Hepatocyte (in vitro differentiated cells): ENCODE measurements around the gene ASAP2. TPM values are rescaled to one million over a fixed set of nuclear protein-coding genes. Genes with fewer than 3 reads are reported as not detected.

Experiments used
- DNase-seq: peaks from one replicate; pipeline ENCODE4 v3.0.0-alpha.2; 2016; ENCODE audit warnings: low spot score
- H2AFZ ChIP-seq: fragments of 200-600 bp; sonication (generic); 2 replicates; pipeline ENCODE4 v1.6.0; 2016; ENCODE audit warnings: antibody characterized with exemption, mild to moderate bottlenecking
- H3K27ac ChIP-seq: fragments of 200-600 bp; sonication (generic); 2 replicates; pipeline ENCODE4 v1.5.1; 2016; ENCODE audit warnings: mild to moderate bottlenecking
- H3K27me3 ChIP-seq: fragments of 200-600 bp; sonication (generic); 2 replicates; pipeline ENCODE4 v1.6.1; 2016
- H3K36me3 ChIP-seq: fragments of 200-600 bp; sonication (generic); replicated peaks from 2 replicates; pipeline ENCODE4 v1.5.1; 2016; ENCODE audit warnings: low read depth; ENCODE audit not compliant: insufficient read depth
- H3K4me1 ChIP-seq: fragments of 200-600 bp; sonication (generic); 2 replicates; pipeline ENCODE4 v1.5.1; 2016; ENCODE audit warnings: mild to moderate bottlenecking, moderate library complexity; ENCODE audit not compliant: insufficient read depth
- H3K4me2 ChIP-seq: fragments of 200-600 bp; sonication (generic); 2 replicates; pipeline ENCODE4 v1.6.0; 2016
- H3K4me3 ChIP-seq: fragments of 200-600 bp; sonication (generic); 2 replicates; pipeline ENCODE4 v1.5.1; 2016; ENCODE audit warnings: mild to moderate bottlenecking
- H3K79me2 ChIP-seq: fragments of 200-600 bp; sonication (generic); 2 replicates; pipeline ENCODE4 v1.6.0; 2017; ENCODE audit warnings: mild to moderate bottlenecking
- H3K9me2 ChIP-seq: fragments of 200-600 bp; sonication (generic); replicated peaks from 2 replicates; pipeline ENCODE4 v1.6.0; 2017; ENCODE audit warnings: mild to moderate bottlenecking; ENCODE audit not compliant: insufficient read depth
- H3K9me3 ChIP-seq: fragments of 200-600 bp; sonication (generic); 2 replicates; pipeline ENCODE4 v1.5.1; 2016; ENCODE audit warnings: low read depth, mild to moderate bottlenecking
- H4K20me1 ChIP-seq: fragments of 200-600 bp; sonication (generic); 2 replicates; pipeline ENCODE4 v1.6.0; 2016; ENCODE audit warnings: mild to moderate bottlenecking; ENCODE audit not compliant: insufficient read depth, poor library complexity, severe bottlenecking
- EZH2 ChIP-seq: fragments of 200-600 bp; sonication (generic); IDR thresholded peaks from 2 replicates; pipeline ENCODE4 v1.6.1; 2016; ENCODE audit warnings: antibody characterized with exemption, mild to moderate bottlenecking, borderline replicate concordance
- EZH2phosphoT487 ChIP-seq: fragments of 200-600 bp; sonication (generic); IDR thresholded peaks from one replicate; pipeline ENCODE4 v1.6.1; 2018; ENCODE audit warnings: antibody characterized with exemption, mild to moderate bottlenecking, low read depth, moderate library complexity; ENCODE audit not compliant: unreplicated experiment, severe bottlenecking
- WGBS: methylation state at CpG from one replicate; pipeline ENCODE4 v1.1.6; 2016; ENCODE audit warnings: low lambda C conversion rate; ENCODE audit errors: missing lambda C conversion rate; 5-methylcytosine and 5-hydroxymethylcytosine counted together
- polyA plus RNA-seq: library from polyadenylated mRNA; unstranded; fragments of >200 nt; fragmentation: Nextera tagmentation; extraction: Ambion mirVana; gene quantifications from 2 replicates; pipeline ENCODE4 v1.2.1, GENCODE V29; 2016
- total RNA-seq: library from RNA; depleted of rRNA; stranded (reverse); fragments of >200 nt; gene quantifications from 2 replicates; pipeline ENCODE4 v1.2.3, GENCODE V29; 2014
- TF ChIP-seq, protein P1 (sequence below): fragments of 200-600 bp; sonication (generic); IDR thresholded peaks from 2 replicates; pipeline ENCODE4 v1.5.1; 2016; ENCODE audit warnings: antibody characterized with exemption, mild to moderate bottlenecking; ENCODE audit not compliant: poor library complexity

The ASAP2 gene
- total and polyA plus RNA-seq, 2 experiments from 2014 or later: 13.7 to 21.3 TPM

DNA sequence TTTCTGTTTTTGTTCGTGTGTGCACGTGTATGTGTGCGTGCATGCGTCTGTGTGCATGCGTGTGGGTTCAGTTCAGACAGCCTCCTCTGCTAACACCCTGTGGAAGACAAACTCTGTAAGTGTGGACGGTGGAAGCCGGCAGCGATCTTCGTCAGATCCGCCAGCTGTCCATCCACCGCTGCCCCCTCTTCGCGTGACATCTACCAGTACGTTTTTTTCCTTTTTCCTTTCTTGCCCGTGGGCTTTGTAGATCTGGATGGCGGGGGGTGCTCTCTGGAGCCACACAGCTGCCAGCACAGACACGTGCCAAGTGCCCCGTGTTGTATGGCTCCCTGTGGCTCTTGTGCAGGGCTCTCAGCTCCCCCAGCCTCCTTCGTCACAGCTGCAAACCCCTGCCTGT is 184.4 kb downstream of the ASAP2 start:
- H3K36me3 ChIP-seq: no peaks in the 10 kb centered on the region

DNA sequence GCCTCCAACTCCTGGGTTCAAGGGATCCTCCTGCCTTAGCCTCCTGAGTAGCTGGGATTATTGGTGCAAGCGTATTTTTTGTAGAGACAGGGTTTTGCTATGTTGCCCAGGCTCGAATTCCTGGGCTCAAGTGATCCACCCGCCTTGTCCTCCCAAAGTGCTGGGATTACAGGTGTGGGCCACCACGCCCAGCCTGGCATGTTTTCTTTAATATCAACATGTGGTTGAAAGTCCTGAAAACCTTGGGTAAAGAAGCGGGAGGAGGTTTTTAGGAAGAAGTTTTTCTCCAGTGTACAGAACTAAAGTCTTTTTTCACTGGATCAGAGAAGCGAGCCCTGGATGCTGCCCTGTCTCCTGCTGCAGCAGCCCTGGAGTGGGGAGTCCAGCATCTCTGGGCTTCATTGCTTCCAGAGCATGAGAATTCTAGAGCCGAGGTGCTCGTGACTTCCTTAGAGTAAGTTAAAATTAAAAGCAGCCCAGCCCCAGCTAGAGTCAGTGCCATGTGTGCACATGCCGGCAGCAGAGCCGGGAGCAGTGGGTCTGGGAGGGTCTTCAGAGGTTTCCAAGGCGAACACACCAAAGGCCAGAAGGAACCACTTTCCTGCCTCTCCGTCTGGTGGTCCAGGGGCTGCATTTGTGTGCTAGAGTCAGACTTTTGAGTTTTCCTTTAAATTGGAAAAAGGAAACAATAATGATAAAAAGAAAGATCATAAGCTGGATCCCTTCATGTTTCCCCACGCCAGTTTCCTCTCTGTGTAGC is 185.5 kb downstream of the ASAP2 start:
- H3K4me2 ChIP-seq: no peak overlapping the region

More for the DNA sequence above, 184.4 kb downstream of the ASAP2 start:
- H3K4me2 ChIP-seq: no peak overlapping the region
- no peak overlapping the region for H3K4me3 ChIP-seq
- no peaks in the 10 kb centered on the region for H3K9me2 ChIP-seq
- H3K79me2 ChIP-seq: no peaks in the 10 kb centered on the region
- 98% methylated on average over 19 of the region's 19 CpGs for WGBS
- H2AFZ ChIP-seq: no peak overlapping the region
- no peak for DNase-seq
- H3K9me3 ChIP-seq: no peaks in the 10 kb centered on the region
- no peaks in the 10 kb centered on the region for H4K20me1 ChIP-seq
- peaks cover 7% of the 10 kb centered on the region for H3K4me1 ChIP-seq
- no peaks in the 10 kb centered on the region for H3K27me3 ChIP-seq
- no peak for TF ChIP-seq EZH2
- TF ChIP-seq, protein P1, sequence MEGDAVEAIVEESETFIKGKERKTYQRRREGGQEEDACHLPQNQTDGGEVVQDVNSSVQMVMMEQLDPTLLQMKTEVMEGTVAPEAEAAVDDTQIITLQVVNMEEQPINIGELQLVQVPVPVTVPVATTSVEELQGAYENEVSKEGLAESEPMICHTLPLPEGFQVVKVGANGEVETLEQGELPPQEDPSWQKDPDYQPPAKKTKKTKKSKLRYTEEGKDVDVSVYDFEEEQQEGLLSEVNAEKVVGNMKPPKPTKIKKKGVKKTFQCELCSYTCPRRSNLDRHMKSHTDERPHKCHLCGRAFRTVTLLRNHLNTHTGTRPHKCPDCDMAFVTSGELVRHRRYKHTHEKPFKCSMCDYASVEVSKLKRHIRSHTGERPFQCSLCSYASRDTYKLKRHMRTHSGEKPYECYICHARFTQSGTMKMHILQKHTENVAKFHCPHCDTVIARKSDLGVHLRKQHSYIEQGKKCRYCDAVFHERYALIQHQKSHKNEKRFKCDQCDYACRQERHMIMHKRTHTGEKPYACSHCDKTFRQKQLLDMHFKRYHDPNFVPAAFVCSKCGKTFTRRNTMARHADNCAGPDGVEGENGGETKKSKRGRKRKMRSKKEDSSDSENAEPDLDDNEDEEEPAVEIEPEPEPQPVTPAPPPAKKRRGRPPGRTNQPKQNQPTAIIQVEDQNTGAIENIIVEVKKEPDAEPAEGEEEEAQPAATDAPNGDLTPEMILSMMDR: no peak
- no peak for TF ChIP-seq EZH2phosphoT487
- no peak overlapping the region for H3K27ac ChIP-seq

DNA sequence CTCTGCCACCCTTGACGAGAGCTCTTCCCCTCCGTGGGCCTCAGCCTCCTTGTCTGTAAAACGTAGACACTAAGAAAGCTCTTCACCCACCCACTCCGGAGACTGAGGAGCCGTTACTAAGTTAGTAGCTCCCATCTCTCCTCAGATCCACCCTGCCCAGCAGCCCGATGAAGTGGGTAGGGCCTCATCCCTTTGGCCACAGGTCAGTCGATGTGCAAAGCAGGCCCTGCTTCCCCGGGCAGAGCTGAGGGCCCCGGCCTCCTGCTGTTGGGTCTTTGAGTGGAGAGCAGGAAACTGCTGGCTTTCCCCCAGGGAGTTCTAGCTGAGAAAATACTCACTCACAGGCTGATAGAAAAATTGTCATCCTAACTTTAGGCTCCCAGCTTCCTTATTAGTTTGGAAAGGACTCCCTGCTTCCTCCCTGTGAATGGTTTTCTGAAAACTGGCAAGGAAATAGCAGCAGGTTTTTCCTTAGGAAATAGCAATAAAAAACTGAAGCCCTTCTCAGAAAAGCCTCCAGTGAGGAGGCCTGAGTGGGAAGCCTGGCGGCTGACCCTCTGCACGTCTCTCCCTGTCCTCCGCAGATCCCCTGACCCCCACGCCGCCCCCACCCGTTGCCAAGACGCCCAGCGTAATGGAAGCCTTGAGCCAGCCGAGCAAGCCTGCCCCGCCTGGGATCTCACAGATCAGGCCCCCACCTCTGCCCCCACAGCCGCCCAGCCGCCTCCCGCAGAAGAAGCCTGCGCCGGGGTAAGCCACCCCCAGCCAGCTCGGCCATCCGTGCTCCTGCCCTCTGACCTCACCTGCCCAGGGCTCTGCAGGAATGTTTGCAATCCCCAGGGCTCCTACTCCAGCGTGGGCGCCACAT is 186.5 kb downstream of the ASAP2 start:
- Histone ChIP-seq H3K36me3 (no peaks in the 10 kb centered on the region), H3K27ac (peak overlapping the region; percentile 51), H3K4me3 (no peak overlapping the region), H3K79me2 (no peaks in the 10 kb centered on the region), H3K27me3 (no peaks in the 10 kb centered on the region), H3K9me2 (no peaks in the 10 kb centered on the region), H2AFZ (no peak overlapping the region), H3K4me2 (peak overlapping the region; percentile 1), H4K20me1 (no peaks in the 10 kb centered on the region), H3K9me3 (no peaks in the 10 kb centered on the region), H3K4me1 (peaks cover 7% of the 10 kb centered on the region)
- 57% methylated on average over 19 of the region's 28 CpGs for WGBS
- TF ChIP-seq, protein P1: no peak
- TF ChIP-seq EZH2phosphoT487 (no peak), EZH2 (no peak)
- DNase-seq: no peak

More for the DNA sequence above, 185.5 kb downstream of the ASAP2 start:
- H3K4me3 ChIP-seq: no peak overlapping the region
- no peaks in the 10 kb centered on the region for H3K36me3 ChIP-seq
- peak overlapping the region; percentile 51 for H3K27ac ChIP-seq
- H3K79me2 ChIP-seq: no peaks in the 10 kb centered on the region
- peaks cover 7% of the 10 kb centered on the region for H3K4me1 ChIP-seq
- H3K9me3 ChIP-seq: no peaks in the 10 kb centered on the region
- no peaks in the 10 kb centered on the region for H3K9me2 ChIP-seq
- no peak for DNase-seq
- H4K20me1 ChIP-seq: no peaks in the 10 kb centered on the region
- H3K27me3 ChIP-seq: no peaks in the 10 kb centered on the region
- TF ChIP-seq EZH2 (no peak), EZH2phosphoT487 (no peak)
- TF ChIP-seq, protein P1: no peak
- 88% methylated on average over 13 of the region's 13 CpGs for WGBS
- H2AFZ ChIP-seq: no peak overlapping the region
